ENCODE results near the gene SLC5A11.

SLC5A11 gene

GRCh38 chr16:24920568-24920967 lies 74.8 kb downstream of the SLC5A11 start:
- DNase-seq (ENCODE audit: low read depth): no peak

- peak; percentile 9 for DNase-seq (ENCODE audit: low read depth)
Measured at GRCh38 chr16:24921229-24921628, 75.5 kb downstream of the SLC5A11 start.

- DNase-seq (ENCODE audit: low read depth): no peak
Measured at GRCh38 chr16:24925163-24925562, 79.4 kb downstream of the SLC5A11 start.

- no peak for DNase-seq (ENCODE audit: low read depth)
Measured at GRCh38 chr16:24929409-24929808, 83.6 kb downstream of the SLC5A11 start.

GRCh38 chr16:24930440-24930839 lies 84.7 kb downstream of the SLC5A11 start:
- DNase-seq (ENCODE audit: low read depth): no peak

- DNase-seq (ENCODE audit: low read depth): no peak
Measured at GRCh38 chr16:24931091-24931490, 85.3 kb downstream of the SLC5A11 start.

GRCh38 chr16:24935336-24935735 lies 89.6 kb downstream of the SLC5A11 start:
- no peak for DNase-seq (ENCODE audit: low read depth)

- no peak for DNase-seq (ENCODE audit: low read depth)
Measured at GRCh38 chr16:24936151-24936550, 90.4 kb downstream of the SLC5A11 start.

GRCh38 chr16:24939224-24939623 lies 93.5 kb downstream of the SLC5A11 start:
- no peak for DNase-seq (ENCODE audit: low read depth)

GRCh38 chr16:24939738-24940137 lies 94.0 kb downstream of the SLC5A11 start:
- no peak for DNase-seq (ENCODE audit: low read depth)

GRCh38 chr16:24943471-24943870 lies 97.7 kb downstream of the SLC5A11 start:
- DNase-seq (ENCODE audit: low read depth): no peak

- no peak for DNase-seq (ENCODE audit: low read depth)
Measured at GRCh38 chr16:24944206-24944605, 98.4 kb downstream of the SLC5A11 start.

GRCh38 chr16:24946155-24946554 lies 100.4 kb downstream of the SLC5A11 start:
- DNase-seq (ENCODE audit: low read depth): no peak

- DNase-seq (ENCODE audit: low read depth): no peak
Measured at GRCh38 chr16:24950275-24950674, 104.5 kb downstream of the SLC5A11 start.

GRCh38 chr16:24953306-24953705 lies 107.5 kb downstream of the SLC5A11 start:
- no peak for DNase-seq (ENCODE audit: low read depth)

GRCh38 chr16:24953721-24954120 lies 108.0 kb downstream of the SLC5A11 start:
- DNase-seq (ENCODE audit: low read depth): no peak

- DNase-seq (ENCODE audit: low read depth): no peak
Measured at GRCh38 chr16:24954137-24954536, 108.4 kb downstream of the SLC5A11 start.

- no peak for DNase-seq (ENCODE audit: low read depth)
Measured at GRCh38 chr16:24955975-24956731, 110.4 kb downstream of the SLC5A11 start.

- no peak for DNase-seq (ENCODE audit: low read depth)
Measured at GRCh38 chr16:24957887-24958286, 112.1 kb downstream of the SLC5A11 start.
